LoVo (cell line): ENCODE results near the gene FOXK1.

Experiments used
- DNase-seq: peaks from one replicate; pipeline ENCODE4 v3.0.0-alpha.2; 2016; ENCODE audit warnings: low spot score

Gene FOXK1

GRCh38 chr7:4745265-4745919, 63.3 kb downstream of the FOXK1 start:
- DNase-seq, result no peak

DNA sequence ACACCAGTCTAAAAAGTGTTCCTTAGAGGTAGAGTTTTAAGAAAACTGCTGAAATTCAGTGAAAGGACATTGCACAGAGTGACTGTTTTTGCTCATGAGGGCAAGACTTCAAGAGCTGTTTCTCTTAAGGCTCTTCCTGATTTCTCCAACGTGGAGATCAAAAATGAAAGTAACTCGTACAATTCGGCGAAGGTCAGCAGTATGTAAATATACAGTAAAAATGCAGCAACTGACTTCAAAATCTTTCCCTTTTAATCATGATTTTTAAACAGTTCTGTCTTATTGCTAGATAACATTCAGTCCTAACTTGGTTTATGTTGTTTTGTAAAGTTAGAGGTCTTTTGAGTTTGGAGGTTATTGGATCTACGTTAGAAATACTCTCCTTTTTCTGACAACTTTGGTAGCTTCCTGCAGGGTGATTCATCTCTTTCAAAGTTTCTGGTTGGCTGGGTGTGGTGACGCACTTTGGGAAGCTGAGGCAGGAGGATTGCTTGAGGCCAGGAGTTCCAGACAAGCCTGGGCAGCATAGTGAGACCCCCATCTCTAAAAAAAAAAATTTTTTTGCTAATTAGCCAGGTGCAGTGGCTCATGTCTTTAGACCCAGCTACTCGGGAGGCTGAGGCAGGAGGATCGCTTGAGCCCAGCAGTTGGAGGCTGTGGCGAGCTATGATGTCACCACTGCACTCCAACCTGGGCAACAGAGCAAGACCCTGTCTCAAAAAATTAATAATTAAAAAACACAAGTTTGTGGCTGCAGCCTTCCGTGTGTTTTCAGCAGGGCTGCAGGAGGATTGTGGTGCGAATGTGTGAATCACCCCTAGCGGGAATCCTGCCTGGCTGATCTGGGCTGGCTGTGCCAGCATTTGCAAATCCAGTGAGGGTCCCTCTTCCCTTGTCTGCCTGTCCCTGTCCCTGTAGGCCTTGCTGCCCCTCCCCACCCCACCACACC, 64.2 kb downstream of the FOXK1 start:
- peak; percentile 44 for DNase-seq

- no peak for DNase-seq
These were observed 64.9 kb downstream of the FOXK1 start for GRCh38 chr7:4747013-4747412.

DNA sequence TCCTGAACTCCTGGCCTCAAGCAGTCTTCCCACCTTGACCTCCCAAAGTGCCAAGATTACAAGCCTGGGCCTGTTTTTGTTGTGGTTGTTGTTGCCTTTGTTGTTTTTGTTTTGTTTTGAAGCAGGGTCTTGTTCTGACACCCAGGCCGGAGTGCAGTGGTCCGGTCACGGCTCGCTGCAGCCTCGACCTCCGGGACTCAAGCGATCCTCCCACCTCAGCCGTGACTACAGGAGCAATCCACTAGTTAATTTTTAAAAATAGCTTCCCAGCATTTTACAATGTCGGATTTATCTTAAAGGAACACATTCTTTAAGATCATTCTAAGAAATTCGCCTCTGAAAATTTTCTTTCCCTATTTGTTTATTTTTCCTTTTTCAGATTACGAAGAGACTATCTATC, 65.7 kb downstream of the FOXK1 start:
- no peak for DNase-seq

DNA sequence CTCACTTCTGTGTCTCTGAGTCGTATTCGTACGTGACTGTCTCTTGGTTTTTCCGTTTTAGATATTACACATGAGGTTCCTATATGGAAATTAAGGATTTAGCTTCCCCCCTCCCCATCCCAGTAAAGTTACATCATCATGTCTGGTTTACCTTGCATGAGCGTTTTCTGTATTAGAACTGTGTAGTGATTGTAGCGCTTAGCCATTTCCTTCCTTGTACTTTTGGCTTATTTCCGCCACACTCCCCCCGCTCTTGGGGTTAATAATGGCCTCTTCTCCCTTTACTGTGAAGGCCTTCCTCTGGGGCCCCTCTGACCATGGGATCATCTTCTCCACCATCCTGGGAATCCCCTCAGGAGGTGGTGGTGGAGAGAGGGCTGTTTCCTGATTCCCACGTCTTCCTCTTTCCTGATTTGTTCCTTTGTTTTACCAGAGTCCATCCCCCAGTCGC, 66.2 kb downstream of the FOXK1 start:
- no peak for DNase-seq

DNA sequence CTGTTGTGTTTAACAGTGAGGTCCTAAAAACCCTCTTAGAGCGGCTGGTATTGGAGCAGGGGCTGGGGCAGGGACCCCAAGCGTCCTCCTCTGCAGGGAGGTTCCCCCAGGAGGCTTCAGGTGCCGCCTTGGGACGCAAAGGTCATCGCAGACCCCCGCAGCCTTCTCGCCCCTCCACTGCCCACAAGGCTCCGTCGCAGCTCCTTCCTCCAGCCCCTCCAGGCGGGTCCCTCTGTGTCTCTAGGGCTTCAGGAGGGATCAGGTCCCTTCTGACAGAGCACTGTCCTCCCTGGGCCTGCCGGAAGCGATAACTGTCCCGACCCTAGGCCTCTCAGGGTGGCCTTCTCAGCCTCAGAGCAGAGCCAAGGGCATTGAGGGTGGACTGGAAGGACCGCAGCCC, 67.3 kb downstream of the FOXK1 start:
- DNase-seq, result no peak

- DNase-seq, result no peak
These were observed 67.7 kb downstream of the FOXK1 start for GRCh38 chr7:4749798-4750197.

- no peak for DNase-seq
These were observed 69.4 kb downstream of the FOXK1 start for GRCh38 chr7:4751398-4751947.

GRCh38 chr7:4753598-4754432, 71.7 kb downstream of the FOXK1 start:
- DNase-seq, result peak; percentile 61

- no peak for DNase-seq
These were observed 72.4 kb downstream of the FOXK1 start for GRCh38 chr7:4754433-4755010.

- DNase-seq, result no peak
These were observed 73.0 kb downstream of the FOXK1 start for GRCh38 chr7:4755045-4755444.

DNA sequence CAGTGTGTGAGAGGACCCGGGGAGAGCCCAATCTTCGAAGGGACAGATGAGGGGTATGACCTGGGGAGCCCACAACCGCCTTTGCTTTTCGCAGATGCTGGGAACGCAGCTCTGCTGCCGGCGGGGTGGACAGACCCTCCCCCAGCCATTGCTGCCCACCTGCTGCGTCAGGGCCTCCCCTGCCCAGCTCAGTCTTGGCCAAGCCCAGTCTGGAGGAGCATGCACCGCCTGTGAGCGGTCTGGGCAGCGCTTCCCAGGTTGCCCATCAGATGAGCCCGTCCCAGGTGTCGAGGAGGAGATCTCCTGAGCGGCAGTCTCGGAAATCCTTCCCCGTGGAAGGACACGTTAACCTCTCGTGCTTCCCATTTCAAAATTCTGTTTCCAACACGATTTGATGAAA, 76.0 kb downstream of the FOXK1 start:
- DNase-seq, result no peak

DNA sequence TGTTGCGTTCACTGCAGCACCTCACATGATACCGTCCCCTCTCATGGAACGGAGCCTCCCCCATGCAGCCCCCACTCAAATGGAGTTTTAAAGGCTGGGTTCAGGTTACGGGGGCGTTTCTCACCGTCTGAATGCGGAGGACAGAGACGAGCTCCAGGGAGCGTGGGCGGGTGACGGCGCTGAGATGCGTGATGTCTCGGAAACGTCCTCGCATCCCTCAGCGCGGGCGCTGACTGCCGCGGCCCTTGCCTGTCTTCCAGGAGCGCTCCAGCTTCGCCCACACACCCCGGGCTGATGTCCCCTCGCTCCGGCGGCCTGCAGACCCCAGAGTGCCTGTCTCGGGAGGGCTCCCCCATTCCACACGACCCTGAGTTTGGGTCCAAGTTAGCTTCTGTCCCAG, 76.7 kb downstream of the FOXK1 start:
- no peak for DNase-seq

- DNase-seq, result no peak
These were observed 77.1 kb downstream of the FOXK1 start for GRCh38 chr7:4759211-4759610.

- DNase-seq, result no peak
These were observed 78.9 kb downstream of the FOXK1 start for GRCh38 chr7:4760952-4761351.

DNA sequence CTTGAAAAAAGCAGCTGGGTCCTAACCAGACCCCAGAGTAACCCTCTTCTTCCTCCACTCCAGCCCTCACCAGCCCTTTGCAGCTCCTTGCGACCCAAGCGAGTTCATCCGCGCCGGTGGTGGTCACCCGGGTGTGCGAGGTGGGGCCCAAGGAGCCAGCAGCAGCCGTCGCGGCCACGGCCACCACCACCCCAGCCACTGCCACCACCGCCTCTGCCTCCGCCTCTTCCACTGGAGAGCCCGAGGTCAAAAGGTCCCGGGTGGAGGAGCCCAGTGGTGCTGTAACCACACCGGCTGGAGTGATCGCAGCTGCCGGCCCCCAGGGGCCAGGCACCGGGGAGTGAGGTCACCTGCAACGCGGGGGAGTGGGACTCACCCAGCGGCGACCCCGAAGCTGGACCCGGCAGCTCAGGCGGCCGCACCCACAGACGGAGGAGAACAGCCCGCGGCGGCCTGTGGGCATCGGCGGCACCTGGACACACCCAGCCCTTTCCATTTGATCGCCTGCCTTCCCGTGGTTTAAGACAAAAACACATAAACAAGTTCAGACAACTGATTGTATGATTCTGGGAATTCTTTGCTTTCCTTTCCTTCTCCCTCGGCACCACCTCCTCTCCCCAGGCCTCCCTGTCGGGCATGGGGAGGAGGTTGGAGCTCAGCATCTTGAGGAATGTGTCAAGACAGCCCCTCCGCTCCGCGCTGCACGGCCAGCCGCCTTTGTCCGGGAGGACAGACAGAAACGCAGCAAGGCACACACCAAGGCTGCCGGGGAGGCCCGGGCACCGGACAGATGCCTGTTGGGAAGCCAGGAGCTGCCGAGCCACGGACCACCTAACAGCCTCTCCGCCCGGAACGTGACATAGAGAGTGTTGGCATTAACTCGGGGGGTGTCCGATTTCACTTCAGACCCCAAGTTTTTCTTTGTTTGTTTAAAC, 80.3 kb downstream of the FOXK1 start:
- DNase-seq, result no peak

DNA sequence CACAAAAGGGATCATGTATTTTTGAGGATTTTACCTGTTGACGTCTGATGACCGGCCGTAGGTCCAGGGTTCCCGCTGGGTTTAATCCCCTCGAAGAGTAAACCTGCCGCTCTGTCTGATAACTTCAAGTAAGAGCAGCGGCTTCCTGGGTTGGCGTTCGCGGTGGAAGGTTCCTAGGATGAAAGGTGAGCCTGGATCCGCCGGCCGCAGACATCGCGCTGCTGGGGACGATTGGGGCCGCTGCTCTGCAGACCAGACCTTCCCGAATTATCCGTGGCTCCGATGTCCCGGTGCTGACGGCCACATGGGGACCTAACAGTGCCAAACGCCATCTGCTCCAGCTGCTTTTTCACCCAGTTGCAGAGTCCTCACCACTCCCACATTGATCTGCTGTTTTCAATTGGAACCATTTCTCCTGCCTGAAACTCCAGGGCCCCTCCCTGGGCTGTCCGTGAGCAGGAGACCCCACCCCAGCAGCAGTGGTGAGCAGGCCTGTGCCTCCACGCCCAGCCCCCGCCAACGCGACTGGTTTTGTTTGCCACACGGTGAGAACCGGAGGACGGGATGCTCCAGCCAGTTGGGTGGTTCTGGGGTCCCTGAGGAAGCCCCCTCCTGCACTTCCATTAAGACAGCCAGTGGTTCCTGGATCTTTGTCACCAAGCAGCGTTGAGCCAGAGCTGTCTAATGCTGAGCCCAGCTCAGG, 81.1 kb downstream of the FOXK1 start:
- DNase-seq, result no peak

DNA sequence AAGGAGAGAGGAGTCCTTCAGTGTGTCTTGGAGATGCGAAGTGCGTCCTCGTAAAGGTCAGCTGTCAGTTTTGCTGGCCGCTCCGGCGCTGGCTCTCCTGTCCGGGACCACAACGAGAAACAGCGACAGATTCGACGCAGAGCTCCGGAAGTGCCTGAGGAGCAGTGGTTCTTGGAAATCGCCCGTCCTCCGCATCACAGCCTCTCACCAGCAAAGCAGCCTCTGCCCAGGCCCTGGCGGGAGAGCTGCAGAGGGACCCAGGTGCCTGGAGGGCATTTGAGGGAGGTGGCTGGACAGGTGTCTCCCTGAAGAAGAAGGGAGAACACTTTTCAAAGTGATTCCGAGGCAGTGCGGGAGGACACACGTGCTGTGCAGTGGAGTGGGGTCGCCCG, 81.7 kb downstream of the FOXK1 start:
- DNase-seq, result no peak

- no peak for DNase-seq
These were observed 82.4 kb downstream of the FOXK1 start for GRCh38 chr7:4764402-4765007.
